Kidney capillary endothelial cell (primary cell): ENCODE results near the gene GOSR1.
"Not testable (repeated sequence)": the region's sequence is repeated elsewhere in the genome, so short reads cannot be mapped to it uniquely, and the experiment has no call there.

Source experiments
- DNase-seq: peaks from one replicate; pipeline ENCODE4 v3.0.0-alpha.2; 2018; ENCODE audit warnings: low spot score

GOSR1 gene

GRCh38 chr17:30477083-30477773, at the start of gene GOSR1:
TSS of gene GOSR1 (plus strand) at chr17:30477408. CDS start at chr17:30477434, 26 bp downstream.
- peak; percentile 89 for DNase-seq

- no peak for DNase-seq
Measured at GRCh38 chr17:30427611-30428010, 49.6 kb upstream of the GOSR1 start.

DNA sequence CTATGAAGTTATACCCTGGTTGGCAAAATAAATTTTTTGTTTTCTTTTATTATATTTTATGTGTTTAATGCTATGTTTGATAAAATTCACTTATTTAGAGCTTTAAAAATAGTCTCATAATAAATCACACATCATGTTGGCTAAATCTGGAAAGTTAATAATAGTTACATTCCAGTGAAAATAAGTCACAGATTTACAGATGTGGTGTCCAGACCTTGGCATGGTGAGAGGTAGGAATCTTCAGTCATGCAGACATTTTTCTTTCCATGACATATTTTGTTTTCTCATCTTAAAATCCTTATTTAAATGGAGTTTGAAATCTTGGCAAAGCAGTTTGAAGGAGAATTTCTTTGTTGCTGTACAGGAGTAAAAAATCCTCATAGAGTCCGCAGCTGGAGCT, 48.1 kb upstream of the GOSR1 start:
- no peak for DNase-seq

GRCh38 chr17:30433514-30433913, 43.7 kb upstream of the GOSR1 start:
- DNase-seq: peak; percentile 78

GRCh38 chr17:30436729-30437128, 40.5 kb upstream of the GOSR1 start:
- no peak for DNase-seq

DNA sequence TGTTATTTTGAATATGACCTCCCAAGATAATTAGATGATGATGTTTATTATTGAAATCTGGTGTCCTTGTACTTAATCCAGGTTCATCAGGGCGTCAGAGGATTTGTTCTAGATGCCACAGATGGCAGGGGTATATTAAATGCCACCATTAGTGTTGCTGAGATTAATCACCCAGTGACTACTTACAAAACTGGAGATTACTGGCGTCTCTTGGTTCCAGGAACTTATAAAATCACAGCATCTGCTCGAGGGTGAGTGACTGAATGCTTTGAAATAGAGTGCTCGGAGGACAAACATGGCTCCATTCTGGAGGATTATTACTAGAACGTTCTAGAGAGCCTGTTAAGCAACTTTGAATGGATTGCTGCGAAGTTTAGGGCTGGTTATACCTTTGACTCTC, 33.5 kb upstream of the GOSR1 start:
- no peak for DNase-seq

DNA sequence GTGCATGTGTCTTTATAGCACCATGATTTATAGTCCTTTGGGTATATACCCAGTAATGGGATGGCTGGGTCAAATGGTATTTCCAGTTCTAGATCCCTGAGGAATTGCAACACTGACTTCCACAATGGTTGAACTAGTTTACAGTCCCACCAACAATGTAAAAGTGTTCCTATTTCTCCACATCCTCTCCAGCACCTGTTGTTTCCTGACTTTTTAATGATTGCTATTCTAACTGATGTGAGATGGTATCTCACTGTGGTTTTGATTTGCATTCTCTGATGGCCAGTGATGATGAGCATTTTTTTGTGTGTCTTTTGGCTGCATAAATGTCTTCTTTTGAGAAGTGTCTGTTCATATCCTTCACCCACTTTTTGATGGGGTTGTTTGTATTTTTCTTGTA, 30.6 kb upstream of the GOSR1 start:
- not testable (repeated sequence) for DNase-seq

GRCh38 chr17:30449480-30449879, 27.7 kb upstream of the GOSR1 start:
- DNase-seq: no peak

GRCh38 chr17:30450125-30451027, 26.8 kb upstream of the GOSR1 start:
- no peak for DNase-seq

GRCh38 chr17:30454635-30455034, 22.6 kb upstream of the GOSR1 start:
- DNase-seq: no peak

DNA sequence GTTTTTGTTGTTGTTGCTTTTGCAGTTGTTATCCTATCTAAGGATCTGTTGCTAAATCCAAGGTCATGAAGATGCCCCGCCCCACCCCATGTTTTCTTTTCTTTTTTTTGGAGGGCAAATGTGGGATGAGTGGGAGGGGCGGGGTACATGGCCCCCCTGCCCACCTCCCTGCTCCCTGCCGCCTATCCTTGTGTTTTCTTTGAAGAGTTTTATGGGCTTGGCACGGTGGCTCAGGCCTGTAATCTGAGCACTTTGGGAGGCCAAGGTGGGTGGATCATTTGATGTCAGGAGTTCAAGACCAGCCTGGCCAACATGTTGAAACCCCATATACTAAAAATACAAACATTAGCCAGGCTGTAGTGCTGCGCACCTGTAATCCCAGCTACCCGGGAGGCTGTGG, 18.8 kb upstream of the GOSR1 start:
- DNase-seq: no peak

DNA sequence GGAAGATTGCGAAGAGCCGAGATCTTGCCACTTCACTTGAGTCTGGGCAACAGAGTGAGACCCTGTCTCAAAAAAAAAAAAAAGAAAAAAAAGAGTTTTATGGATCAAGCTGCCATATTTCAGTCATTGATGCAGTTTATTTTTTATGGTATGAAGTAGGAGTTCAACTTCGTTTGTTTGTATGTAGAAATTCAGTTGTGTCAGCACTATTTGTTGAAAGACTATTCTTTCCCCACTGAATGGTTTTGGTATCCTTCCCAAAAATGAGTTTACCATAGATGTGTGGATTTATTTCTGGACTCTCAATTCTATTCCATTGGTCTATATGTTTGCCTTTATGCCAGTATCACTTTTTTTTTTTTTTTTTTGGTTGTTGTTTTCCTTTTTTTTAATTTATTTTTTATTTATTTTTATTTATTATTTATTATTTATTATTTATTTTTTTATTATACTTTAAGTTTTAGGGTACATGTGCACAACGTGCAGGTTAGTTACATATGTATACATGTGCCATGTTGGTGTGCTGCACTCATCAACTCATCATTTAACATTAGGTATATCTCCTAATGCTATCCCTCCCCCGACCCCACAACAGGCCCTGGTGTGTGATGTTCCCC, 18.3 kb upstream of the GOSR1 start:
- DNase-seq: not testable (repeated sequence)

DNA sequence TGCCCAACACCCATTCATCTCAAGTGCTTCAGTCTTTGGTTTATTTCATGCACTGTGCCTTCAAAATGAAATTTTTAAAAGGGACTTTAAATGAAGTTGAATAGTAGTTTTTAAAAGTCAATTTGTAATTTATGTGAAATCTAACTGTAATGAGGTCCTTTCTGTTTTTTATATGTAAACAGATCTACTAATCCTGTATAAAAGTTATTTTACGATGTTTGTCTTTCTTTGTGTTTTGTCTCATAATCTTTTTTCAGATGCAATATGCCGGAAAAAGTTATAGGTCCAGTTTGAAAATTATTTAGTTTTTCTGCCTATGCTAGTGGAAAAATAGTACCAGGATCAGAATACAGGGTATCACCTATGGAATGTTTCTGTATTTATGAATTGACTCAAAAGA, 8.7 kb upstream of the GOSR1 start:
- no peak for DNase-seq

DNA sequence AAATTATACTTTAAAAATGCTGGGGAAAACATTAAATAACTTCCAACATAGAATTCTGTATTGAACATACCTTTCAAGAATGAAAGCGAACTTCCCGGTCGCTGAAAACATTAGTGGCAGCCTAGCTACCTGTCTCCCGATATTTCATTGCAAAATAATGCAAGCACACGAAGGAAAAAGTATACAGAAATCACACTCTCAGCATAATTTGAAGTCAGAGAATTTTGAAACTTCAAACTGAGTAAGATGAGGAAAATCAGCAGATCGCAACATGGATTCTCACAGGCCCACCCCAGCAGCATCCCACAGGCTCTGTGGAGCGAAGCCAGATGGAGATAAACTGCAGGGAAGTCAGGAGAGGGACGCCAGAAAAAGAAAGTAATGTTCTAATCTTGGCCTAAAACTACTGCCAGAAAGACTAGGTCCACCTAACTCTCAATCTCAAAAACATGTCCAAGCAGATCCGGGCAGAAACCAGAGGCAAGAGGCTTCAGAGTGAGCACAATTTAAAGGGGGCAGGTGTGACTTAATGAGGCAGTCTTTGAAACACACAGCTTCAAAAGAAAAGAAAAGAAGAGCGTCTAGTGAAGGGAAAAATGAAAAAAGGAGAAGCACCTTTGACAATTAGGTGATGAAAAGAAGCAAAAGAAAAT, 4.8 kb upstream of the GOSR1 start:
- no peak for DNase-seq

DNA sequence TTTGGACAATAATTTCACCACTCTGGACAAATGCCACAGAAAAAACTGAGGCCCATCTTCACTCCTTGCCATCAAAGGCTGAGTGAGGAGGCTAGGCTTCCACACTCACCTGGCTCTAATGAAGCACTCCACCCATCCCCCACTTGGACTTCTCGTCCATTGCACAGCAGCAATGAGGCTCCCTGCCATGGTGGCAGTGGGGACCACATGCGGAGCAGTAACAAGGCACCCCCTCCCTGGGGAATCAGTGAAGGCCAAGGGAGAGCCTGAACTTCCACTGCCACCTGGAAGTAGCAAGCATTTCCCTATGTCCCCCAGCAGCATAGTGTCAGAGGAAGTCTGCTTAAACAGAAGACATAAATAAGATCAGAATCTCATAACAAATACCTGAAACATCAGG, 2.0 kb upstream of the GOSR1 start:
- no peak for DNase-seq

- peak; percentile 29 for DNase-seq
Measured at GRCh38 chr17:30476726-30477082, 504 bp upstream of the GOSR1 start.

DNA sequence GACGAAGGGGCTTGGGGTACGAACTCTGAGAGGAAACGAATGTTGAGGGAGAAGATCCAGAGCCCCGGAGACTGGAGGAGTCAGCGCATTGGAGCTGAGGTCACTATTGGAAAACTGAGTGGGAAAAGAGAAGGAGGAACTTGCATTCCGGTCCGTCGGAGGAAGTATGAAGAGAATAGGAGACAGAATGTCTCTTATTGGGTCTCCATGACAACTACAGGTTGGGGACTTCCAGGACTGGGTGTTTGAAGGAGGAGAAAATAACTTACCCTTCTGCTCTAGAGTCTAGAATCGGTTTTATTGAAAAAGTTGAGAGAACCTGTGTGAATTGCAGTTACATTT, 537 bp downstream of the GOSR1 start:
- no peak for DNase-seq

GRCh38 chr17:30482555-30482954, 5.3 kb downstream of the GOSR1 start:
- no peak for DNase-seq

- DNase-seq: no peak
Measured at GRCh38 chr17:30483159-30483558, 6.0 kb downstream of the GOSR1 start.

- no peak for DNase-seq
Measured at GRCh38 chr17:30493780-30494179, 16.6 kb downstream of the GOSR1 start.

DNA sequence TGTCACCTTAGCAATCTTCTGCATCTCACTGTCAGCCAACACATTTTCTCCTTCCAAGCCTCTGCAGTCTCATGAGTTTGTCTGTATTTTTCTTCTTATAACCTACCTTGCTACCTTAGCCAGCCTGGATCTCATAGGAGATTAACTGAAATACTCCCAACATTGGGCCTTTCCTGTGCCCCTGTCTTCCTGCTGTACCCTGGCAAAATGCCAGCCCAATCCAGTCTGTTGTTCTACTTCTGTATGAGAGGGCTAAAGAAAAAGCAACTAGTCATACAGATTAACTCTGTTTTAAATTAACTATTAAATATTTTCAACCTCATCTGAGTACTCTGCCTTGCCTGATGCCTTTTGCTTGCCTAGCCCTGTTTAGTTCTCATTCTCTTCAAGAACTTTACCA, 18.4 kb downstream of the GOSR1 start:
- no peak for DNase-seq

GRCh38 chr17:30503558-30503957, 26.4 kb downstream of the GOSR1 start:
- no peak for DNase-seq
